Small intestine (tissue), 7 donors: ENCODE measurements around the gene MYH16. TPM values are rescaled to one million over a fixed set of nuclear protein-coding genes. Genes with fewer than 3 reads are reported as not detected.
"Not testable (repeated sequence)": the region's sequence is repeated elsewhere in the genome, so short reads cannot be mapped to it uniquely, and the experiment has no call there.

Experiments
- DNase-seq, 2 donors: peaks; one replicate each; pipeline versions ENCODE4 v3.0.0 to v3.0.0-alpha.2; 2013
- FAIRE-seq: peaks from 2 replicates; lab custom pipeline; 2012; peaks lifted over from hg19 to GRCh38; lab: Jason Lieb, UNC
- H3K27ac ChIP-seq, 3 donors: one replicate each; pipeline ENCODE4 v1.5.1; 2013; ENCODE audit warnings: low read length in 2 of 3, mild to moderate bottlenecking in 2 of 3, control low read depth in 1 of 3, inconsistent platforms in 1 of 3, low read depth in 1 of 3, moderate library complexity in 1 of 3
- H3K27me3 ChIP-seq, 3 donors: one replicate each; pipeline ENCODE4 v1.6.1; 2013; ENCODE audit warnings: low read length in 3 of 3, inconsistent platforms in 1 of 3; ENCODE audit not compliant: control insufficient read depth in 3 of 3, insufficient read depth in 3 of 3
- H3K36me3 ChIP-seq, 3 donors: one replicate each; pipeline ENCODE4 v1.6.1; 2013; ENCODE audit warnings: low read length in 3 of 3, inconsistent platforms in 1 of 3, low read depth in 1 of 3, mild to moderate bottlenecking in 1 of 3, moderate library complexity in 1 of 3; ENCODE audit not compliant: control insufficient read depth in 3 of 3, insufficient read depth in 2 of 3
- H3K4me1 ChIP-seq, 3 donors: one replicate each; pipeline ENCODE4 v1.6.1; 2013; ENCODE audit warnings: low read length in 2 of 3, inconsistent platforms in 1 of 3, low read depth in 1 of 3, mild to moderate bottlenecking in 1 of 3, moderate library complexity in 1 of 3; ENCODE audit not compliant: control insufficient read depth in 3 of 3, insufficient read depth in 2 of 3
- H3K4me3 ChIP-seq, 3 donors: one replicate each; pipeline ENCODE4 v1.5.1; 2013; ENCODE audit warnings: low read length in 3 of 3, control low read depth in 1 of 3, inconsistent platforms in 1 of 3, low read depth in 1 of 3, mild to moderate bottlenecking in 1 of 3, moderate library complexity in 1 of 3
- H3K9me3 ChIP-seq, 2 donors: one replicate each; pipeline ENCODE4 v1.6.1; 2013; ENCODE audit warnings: low read depth in 1 of 2, low read length in 1 of 2; ENCODE audit not compliant: control insufficient read depth in 2 of 2, insufficient read depth in 1 of 2
- WGBS, 3 donors: extraction: QIAGEN DNeasy Blood & Tissue Kit; methylation state at CpG; one replicate each; pipeline ENCODE4 v1.1.7; 2013; 5-methylcytosine and 5-hydroxymethylcytosine counted together
- polyA plus RNA-seq, 4 donors: library from polyadenylated mRNA; stranded (reverse) in 3 of 4; unstranded in 1 of 4; fragments of 200-250 nt in 3 of 4; fragments of 120-200 nt in 1 of 4; gene quantifications; one replicate each; pipeline versions ENCODE4 v1.2.1 to v1.2.3, GENCODE V29; 2013
- donor health status: healthy with polysubstance abuse.
- donor health status: control.
- donor health status: control.
- donor health status: Bipolar disorder and iron deficiency.
- donor health status: healthy.

Gene MYH16
- polyA plus RNA-seq, 4 donors, result 0.01 to 0.07 TPM; not detected in 2

GRCh38 chr7:99358521-99358920, 85.9 kb downstream of the MYH16 start:
- not testable (repeated sequence) for H3K9me3 ChIP-seq, H3K27me3 ChIP-seq, FAIRE-seq, H3K27ac ChIP-seq, H3K4me1 ChIP-seq, H3K4me3 ChIP-seq, DNase-seq
- H3K36me3 ChIP-seq, result peaks cover 27 to 80% (median 37%) of the 10 kb centered on the region in 3 donors
- 95 to 97% (median 96%) methylated on average over 15 of the region's 15 CpGs for WGBS, 3 donors

- Histone ChIP-seq H3K27me3 (no peaks in the 10 kb centered on the region), H3K4me3 (no peak overlapping the region), H3K4me1 (no peaks in the 10 kb centered on the region), H3K9me3 (no peaks in the 10 kb centered on the region), H3K36me3 (peaks cover 27 to 80% (median 29%) of the 10 kb centered on the region in 3 donors), H3K27ac (no peak overlapping the region)
- FAIRE-seq (no peak), DNase-seq (no peak)
- WGBS, 3 donors, result 90 to 92% (median 91%) methylated on average over 22 of the region's 22 CpGs
These were observed 87.0 kb downstream of the MYH16 start for GRCh38 chr7:99359465-99360154.

Other genes with a start within 250 kb of the MYH16 start
- 10 to 100 TPM in 1 of 4 donors, 1 to 10 TPM in 3; 6.3 to 14.8 (median 8.5) TPM for gene SMURF1, start 128.7 kb upstream of the MYH16 start, polyA plus RNA-seq
- gene KPNA7, start 64.7 kb upstream of the MYH16 start, polyA plus RNA-seq, result under 1 TPM in 3 of 4 donors, not detected in 1; 0.04 to 0.54 (median 0.30) TPM
- gene ARPC1A, start 53.1 kb downstream of the MYH16 start, polyA plus RNA-seq, result 100 to 1,000 TPM; 194 to 407 (median 263) TPM
- gene ARPC1B, start 101.9 kb downstream of the MYH16 start, polyA plus RNA-seq, result 100 to 1,000 TPM in 3 of 4 donors, 10 to 100 TPM in 1; 77.9 to 358 (median 316) TPM
- 100 to 1,000 TPM in 3 of 4 donors, 10 to 100 TPM in 1; 94.7 to 212 (median 110) TPM for gene PDAP1, start 135.8 kb downstream of the MYH16 start, polyA plus RNA-seq
- gene BUD31, start 136.1 kb downstream of the MYH16 start, polyA plus RNA-seq, result 100 to 1,000 TPM in 3 of 4 donors, 10 to 100 TPM in 1; 71.9 to 166 (median 132) TPM
- gene PTCD1, start 166.0 kb downstream of the MYH16 start, polyA plus RNA-seq, result 1 to 10 TPM; 2.7 to 4.8 (median 3.9) TPM
- 10 to 100 TPM; 24.4 to 28.3 (median 26.4) TPM for gene CPSF4, start 166.1 kb downstream of the MYH16 start, polyA plus RNA-seq
- gene ATP5MF, start 193.3 kb downstream of the MYH16 start, polyA plus RNA-seq, result 1,000 to 10,000 TPM in 3 of 4 donors, 100 to 1,000 TPM in 1; 363 to 3,068 (median 1,492) TPM
- gene ZNF789, start 200.1 kb downstream of the MYH16 start, polyA plus RNA-seq, result 10 to 100 TPM in 3 of 4 donors, 1 to 10 TPM in 1; 9.7 to 48.1 (median 18.6) TPM
- 10 to 100 TPM; 17.4 to 30.0 (median 23.6) TPM for gene ZNF394, start 227.4 kb downstream of the MYH16 start, polyA plus RNA-seq
- 1 to 10 TPM; 3.8 to 7.9 (median 4.4) TPM for gene ZKSCAN5, start 231.8 kb downstream of the MYH16 start, polyA plus RNA-seq